NCI-H2196 (cell line): Measurements from ENCODE around the gene GNG2.
"Not testable (repeated sequence)": the region's sequence is repeated elsewhere in the genome, so short reads cannot be mapped to it uniquely, and the experiment has no call there.

Source experiments
- DNase-seq: peaks from one replicate; lab custom pipeline; 2025; ENCODE audit not compliant: unreplicated experiment; lab: John Stamatoyannopoulos, UW

Gene GNG2

DNA sequence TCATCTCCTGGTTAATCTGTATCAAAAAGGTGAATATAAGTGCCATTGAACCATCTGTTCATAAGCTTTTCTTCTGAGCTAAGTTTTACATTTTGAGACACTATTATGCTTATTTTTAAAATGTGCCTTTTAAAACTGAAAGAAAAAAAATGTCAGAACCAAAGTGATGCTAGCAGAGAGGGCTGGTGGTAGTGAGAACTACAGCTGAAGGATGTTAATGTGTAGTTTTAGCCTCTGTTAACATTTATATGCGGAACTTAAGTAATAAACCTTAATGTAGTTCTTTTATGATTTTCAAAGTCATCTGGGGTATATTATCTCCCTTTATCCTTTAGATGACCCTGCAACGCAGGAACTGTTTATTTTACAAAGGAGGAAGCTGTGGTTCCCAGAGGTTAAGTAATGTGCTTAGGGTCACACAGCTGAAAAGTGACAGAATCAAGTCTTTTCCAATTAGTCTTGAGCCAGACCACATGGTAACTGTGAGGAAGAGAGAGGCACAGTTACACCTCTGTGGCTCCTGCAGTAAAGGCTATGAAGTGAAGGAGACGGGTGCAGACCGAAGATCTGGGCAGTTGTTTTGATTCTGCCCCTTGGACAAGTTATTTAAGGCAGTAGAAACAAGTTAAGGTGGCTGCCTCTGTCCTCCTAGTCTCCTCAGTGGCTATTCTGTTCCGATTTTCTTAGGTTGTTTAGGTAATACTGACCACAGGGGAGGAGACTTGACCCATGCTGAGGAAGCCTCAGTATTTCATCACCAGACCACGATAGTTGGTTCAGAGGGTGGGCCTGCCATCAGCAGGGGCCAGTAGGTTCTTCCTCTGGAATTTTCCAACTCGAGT, 23.9 kb downstream of the GNG2 start:
- DNase-seq: no peak

DNA sequence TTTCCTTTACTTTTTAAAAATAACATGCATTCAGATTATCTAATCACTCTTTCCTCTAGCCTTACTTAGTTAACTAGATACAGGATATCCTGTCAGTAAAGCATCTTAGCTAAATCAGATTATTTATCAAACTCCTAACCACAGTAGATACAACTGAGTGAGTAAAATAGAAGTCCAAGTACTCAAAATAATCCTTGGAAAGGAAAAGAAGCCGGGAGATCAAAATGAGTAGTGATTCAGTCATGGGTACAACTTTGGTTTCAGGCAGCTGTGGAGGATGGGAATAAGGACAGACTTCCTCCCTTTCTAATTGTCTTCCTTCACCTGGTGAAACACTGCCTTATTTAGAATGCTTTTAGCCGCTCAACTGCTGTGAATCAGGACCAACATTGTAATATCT, 29.4 kb downstream of the GNG2 start:
- no peak for DNase-seq

DNA sequence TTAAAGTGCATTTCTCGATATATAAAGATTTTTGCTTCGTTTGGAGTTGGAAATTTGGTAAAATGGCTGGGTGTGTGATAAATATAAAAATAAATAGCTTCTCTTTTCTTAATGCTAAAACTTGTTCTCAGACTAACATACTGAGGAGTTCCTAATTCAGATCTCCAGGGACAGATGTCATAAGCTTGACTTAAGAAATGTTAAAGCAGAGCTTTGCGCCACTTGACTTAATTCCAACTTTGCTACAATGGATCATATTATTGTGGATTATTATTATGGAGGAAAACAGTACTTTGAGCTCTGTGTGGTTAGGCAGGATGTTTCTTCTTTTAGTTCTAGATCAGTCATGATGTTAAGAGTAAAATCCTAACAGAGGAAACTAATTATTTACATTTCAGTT, 33.8 kb downstream of the GNG2 start:
- DNase-seq: no peak

- no peak for DNase-seq
These were observed 35.0 kb downstream of the GNG2 start for GRCh38 chr14:51895375-51895774.

GRCh38 chr14:51897791-51898355, 37.5 kb downstream of the GNG2 start:
- DNase-seq: no peak

DNA sequence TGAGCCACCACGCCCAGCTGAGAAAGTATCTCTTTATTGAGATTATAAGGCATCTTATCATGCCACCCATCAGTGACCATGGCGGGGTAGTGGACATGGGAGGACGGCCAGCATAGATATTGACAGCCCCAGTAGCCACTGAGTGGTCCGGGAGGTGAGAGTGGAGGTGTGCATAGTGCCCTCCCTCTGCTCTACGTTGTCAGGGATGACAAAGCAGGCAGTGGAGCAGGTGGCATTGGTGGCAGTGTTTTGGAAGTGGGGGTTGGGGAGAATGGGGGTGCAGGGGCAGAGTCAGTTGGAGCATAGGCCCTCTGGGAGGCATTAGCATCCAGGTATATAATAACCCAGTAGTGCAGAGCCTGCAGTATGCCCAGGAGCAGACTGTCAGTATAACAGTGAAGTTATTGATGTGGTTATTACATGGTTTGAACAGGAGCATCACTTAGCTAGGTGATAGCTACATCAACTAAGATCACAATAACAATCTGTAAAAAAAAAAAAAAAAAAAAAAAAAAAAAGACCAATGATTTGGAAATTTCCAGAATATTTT, 41.1 kb downstream of the GNG2 start:
- DNase-seq: no peak

DNA sequence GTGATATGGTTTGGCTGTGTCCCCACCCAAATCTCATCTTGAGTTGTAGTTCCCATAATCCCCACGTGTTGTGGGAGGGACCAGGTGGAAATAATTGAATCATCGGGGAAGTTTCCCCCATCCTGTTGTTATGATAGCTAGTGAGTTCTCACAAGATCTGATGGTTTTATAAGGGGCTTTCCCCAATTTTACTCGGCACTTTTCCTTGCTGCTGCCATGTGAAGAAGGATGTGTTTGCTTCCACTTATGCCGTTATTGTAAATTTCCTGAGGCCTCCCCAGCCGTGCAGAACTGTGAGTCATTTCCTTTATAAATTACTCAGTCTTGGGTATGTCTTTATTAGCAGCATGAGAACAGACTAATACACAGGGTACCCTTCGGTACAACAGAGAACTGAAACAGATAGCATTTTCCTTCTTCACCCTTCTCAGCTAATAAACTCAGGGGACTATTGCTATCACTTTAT, 45.3 kb downstream of the GNG2 start:
- not testable (repeated sequence) for DNase-seq

- no peak for DNase-seq
These were observed 47.7 kb downstream of the GNG2 start for GRCh38 chr14:51908086-51908485.

- no peak for DNase-seq
These were observed 51.8 kb downstream of the GNG2 start for GRCh38 chr14:51912112-51912786.

DNA sequence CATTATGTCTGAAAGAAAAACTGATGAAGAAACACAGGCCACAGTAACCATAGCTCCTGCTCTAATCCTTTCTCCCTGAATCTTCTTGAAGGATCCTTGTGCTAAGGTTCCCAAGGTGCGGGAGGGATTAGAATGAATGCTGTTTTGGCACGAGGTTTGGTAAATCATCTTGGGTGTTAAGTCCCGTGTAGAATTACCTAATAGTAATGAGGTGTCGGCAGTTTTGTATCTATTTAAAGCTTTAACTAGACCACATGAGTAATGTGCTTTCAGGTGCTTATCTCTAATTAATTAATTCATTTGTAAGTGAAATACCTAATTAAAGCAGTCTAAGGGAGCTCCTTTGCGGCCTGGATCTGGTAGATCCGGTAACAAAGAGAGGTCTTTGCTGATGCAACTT, 53.9 kb downstream of the GNG2 start:
- DNase-seq: no peak

GRCh38 chr14:51917193-51917592, 56.8 kb downstream of the GNG2 start:
- no peak for DNase-seq

DNA sequence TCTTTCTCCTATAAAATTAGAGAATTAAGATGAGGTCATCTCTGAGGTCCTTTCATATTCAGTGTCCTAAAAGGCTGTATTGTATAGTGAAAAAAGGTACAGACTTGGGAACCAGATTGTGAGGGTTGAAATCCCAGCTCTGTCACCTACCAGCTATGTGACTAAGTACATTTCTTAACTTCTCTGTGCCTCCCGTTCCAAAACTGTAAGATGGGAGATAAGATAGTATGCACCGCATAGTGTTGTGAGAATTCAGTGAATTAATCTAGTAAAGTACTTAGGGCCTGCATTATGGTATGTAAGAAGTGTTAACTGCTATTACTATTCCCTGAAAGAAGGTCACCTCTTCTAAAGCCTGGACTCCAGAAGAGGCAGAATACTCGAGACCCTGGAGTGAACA, 60.6 kb downstream of the GNG2 start:
- DNase-seq: no peak

GRCh38 chr14:51922624-51923023, 62.2 kb downstream of the GNG2 start:
- no peak for DNase-seq

- DNase-seq: no peak
These were observed 64.2 kb downstream of the GNG2 start for GRCh38 chr14:51924600-51924999.

- DNase-seq: no peak
These were observed 65.6 kb downstream of the GNG2 start for GRCh38 chr14:51925980-51926379.

DNA sequence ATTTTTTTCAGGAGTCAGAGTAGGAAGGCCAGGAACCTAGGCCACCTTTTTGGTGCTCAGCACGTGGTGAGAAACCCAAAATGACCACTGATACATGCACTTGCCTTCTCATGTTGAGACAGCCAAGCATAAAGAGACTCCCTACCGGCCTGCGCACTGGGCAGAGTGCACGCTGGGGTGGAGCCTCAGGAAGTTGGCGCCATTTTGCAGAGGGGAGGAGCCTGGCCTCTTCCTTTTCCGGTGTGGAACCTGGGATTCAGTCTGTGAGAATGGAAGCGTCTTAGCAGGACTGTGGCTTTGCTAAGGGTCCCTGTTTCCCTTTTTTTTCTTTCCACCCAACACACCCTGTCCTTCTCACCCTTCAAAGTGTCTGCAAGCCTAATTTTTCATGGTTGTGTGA, 66.0 kb downstream of the GNG2 start:
- no peak for DNase-seq

- no peak for DNase-seq
These were observed 68.2 kb downstream of the GNG2 start for GRCh38 chr14:51928568-51928967.

DNA sequence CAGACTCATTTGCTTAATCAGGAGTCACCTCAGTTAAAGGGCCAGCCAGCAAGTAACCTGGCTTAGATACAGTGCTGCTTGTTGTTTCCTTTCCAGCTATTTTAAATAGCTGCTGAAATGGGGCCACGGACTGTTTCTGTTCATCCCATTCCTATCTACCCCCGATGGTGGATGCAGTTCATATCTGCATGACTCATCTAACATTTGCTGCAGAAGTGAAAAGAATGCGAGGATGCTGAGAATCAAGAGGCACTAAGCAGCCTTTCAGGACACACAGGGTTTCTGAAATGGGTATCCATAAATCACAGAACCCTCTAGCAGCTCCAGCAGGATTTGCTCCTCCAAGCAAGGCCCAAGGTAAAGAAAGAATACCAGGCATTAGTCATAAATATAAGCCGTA, 68.8 kb downstream of the GNG2 start:
- DNase-seq: no peak

DNA sequence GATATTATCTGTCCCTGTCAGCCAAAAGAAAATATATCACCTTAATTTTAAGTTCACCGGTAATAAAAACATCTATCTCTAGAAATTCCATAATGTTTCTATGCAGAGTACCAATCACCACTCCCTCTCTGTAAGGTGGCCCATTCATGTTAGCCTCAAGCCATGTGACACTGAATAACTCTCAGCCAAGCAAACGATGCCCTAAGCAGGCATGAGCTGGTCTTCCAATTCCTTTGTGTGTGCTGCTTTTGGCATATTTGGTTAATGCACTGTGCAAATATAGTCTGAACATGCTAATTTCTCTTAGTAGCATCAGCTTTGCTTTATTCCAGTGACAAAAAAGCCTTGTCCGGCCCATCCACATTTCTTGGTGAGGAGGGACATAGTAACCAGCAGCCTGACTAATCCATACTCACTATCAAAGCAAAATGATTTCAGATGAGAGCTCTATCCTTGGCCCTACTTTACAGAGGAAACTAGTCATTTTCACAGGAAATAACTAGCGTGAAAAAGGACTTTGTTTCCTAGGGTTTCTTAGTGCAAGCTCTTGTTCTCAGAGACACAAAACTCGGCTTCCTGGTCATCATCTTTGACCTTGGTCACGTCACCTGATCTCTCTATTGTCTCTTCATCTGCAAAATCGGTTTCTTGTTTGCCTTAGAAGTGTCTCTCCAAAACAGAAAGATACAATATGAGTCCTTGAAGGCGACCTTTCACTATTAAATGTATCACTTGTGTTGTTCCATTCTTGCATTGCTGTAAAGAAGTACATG, 69.7 kb downstream of the GNG2 start:
- DNase-seq: no peak

DNA sequence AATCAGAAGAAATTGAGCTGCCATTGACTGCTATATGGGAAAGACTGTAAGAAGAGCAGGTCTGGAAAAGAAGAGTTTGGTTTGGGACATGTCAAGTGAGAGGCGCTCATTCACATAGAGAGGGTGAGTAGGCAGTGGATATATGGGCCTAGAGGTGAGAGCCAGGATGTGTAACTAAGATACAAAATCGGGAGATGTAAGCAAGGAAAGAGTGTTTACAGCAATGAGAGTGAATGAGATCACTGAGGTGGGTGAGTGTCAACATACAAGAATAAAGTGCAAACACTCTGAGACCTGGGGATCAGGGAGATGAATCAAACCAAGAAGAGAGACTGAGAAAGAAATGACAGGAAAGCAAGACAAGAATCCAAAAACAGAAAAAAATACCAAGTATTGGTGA, 70.9 kb downstream of the GNG2 start:
- DNase-seq: no peak

DNA sequence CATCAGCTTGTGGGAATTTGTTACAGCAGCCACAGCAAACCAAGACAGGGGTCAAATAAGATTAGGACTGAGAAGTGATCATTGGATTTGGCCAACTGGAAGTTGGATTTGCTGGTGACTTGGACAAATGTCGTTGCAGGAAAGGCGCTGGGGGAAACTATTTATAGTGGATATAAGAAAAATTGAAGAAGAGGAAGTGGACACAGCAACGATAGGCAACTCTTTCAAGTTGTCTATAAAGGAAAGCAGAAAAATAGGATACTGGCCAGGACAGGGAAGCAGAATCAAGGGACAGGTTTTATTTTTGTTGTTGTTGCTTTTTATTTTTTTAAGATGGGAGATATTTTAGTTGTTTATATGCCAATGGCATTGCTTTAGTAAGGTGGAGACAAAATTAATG, 72.8 kb downstream of the GNG2 start:
- no peak for DNase-seq
